ENCODE data around the gene SOX13.

DNA sequence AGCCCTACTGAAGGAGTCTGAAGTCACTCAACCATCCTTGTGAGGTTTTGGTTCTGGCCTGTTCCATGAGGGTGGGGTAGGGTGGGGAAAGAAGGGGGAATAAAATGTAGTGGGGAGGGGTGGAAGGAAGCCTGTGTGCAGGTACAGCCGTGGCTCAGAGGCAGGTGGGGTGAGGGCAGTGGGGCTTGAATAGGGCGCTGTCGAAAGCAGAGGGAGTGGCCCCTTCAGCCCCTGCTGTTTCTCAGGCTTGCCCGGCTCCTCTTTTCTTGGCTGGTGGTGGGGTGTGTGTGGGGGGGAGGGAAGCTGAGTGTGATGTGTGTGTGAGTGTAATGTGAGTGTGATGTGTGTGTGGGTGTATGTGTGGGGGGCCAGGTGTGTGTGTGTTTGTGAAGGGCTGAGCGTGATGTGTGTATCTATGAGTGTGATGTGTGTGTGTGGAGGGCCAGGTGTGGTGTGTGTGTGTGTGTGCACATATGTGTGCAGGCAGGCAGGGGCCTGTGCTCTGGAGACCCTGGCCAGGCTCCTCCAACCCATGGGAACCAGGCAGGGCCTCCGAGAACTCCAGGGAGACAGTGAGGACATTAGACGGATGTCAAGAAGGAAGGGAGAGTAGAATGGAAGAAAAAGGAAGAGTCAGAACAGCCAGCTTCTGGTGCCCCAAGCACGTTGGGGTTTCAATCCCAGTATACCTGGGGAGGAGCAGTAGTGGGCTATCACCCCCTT is 9.0 kb downstream of the SOX13 start:
- no peak for TF ChIP-seq POLR2A (IDR thresholded peaks at IDR 0.05)
- TF ChIP-seq, protein P1, sequence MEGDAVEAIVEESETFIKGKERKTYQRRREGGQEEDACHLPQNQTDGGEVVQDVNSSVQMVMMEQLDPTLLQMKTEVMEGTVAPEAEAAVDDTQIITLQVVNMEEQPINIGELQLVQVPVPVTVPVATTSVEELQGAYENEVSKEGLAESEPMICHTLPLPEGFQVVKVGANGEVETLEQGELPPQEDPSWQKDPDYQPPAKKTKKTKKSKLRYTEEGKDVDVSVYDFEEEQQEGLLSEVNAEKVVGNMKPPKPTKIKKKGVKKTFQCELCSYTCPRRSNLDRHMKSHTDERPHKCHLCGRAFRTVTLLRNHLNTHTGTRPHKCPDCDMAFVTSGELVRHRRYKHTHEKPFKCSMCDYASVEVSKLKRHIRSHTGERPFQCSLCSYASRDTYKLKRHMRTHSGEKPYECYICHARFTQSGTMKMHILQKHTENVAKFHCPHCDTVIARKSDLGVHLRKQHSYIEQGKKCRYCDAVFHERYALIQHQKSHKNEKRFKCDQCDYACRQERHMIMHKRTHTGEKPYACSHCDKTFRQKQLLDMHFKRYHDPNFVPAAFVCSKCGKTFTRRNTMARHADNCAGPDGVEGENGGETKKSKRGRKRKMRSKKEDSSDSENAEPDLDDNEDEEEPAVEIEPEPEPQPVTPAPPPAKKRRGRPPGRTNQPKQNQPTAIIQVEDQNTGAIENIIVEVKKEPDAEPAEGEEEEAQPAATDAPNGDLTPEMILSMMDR (IDR thresholded peaks at IDR 0.05), result no peak
